Stimulated activated CD4-positive, alpha-beta T cell treated with anti-CD3 and anti-CD28 coated beads, Interleukin-15, amount 100 ng/mL, for 24 hours (primary cell): Measurements from ENCODE around the gene RNF34.

ENCODE experiments used
- DNase-seq: peaks from one replicate; pipeline ENCODE4 v3.0.0-alpha.2; 2020

The RNF34 gene

GRCh38 chr12:121467638-121468498 lies 68.0 kb downstream of the RNF34 start:
- DNase-seq, result no peak

GRCh38 chr12:121468499-121468801 lies 68.5 kb downstream of the RNF34 start:
- DNase-seq, result no peak

GRCh38 chr12:121470751-121471150 lies 70.8 kb downstream of the RNF34 start:
- no peak for DNase-seq

- no peak for DNase-seq
These were observed 72.4 kb downstream of the RNF34 start for GRCh38 chr12:121472150-121472905.
